CD4-positive, alpha-beta T cell treated with Interleukin-21 for 1 hour (primary cell): Measurements from ENCODE around the gene BRI3.

Source experiments
- DNase-seq: peaks from one replicate; pipeline ENCODE4 v3.0.0-alpha.2; 2020

BRI3 gene

GRCh38 chr7:98288064-98288823, 6.8 kb downstream of the BRI3 start:
- DNase-seq = no peak

GRCh38 chr7:98289333-98289875, 7.9 kb downstream of the BRI3 start:
- no peak for DNase-seq

GRCh38 chr7:98291717-98292116, 10.2 kb downstream of the BRI3 start:
- DNase-seq = no peak

GRCh38 chr7:98293265-98293664, 11.8 kb downstream of the BRI3 start:
- no peak for DNase-seq

- no peak for DNase-seq
Measured at GRCh38 chr7:98293746-98294145, 12.3 kb downstream of the BRI3 start.

GRCh38 chr7:98294326-98294725, 12.8 kb downstream of the BRI3 start:
- DNase-seq = no peak

- peak; percentile 15 for DNase-seq
Measured at GRCh38 chr7:98294798-98295382, 13.4 kb downstream of the BRI3 start.

- DNase-seq = no peak
Measured at GRCh38 chr7:98295467-98296192, 14.1 kb downstream of the BRI3 start.

GRCh38 chr7:98296833-98297232, 15.3 kb downstream of the BRI3 start:
- DNase-seq = no peak

- DNase-seq = no peak
Measured at GRCh38 chr7:98297626-98298286, 16.3 kb downstream of the BRI3 start.

GRCh38 chr7:98300595-98301372, 19.3 kb downstream of the BRI3 start:
- no peak for DNase-seq

- no peak for DNase-seq
Measured at GRCh38 chr7:98301693-98302470, 20.4 kb downstream of the BRI3 start.

- DNase-seq = no peak
Measured at GRCh38 chr7:98303176-98303865, 21.8 kb downstream of the BRI3 start.

GRCh38 chr7:98303906-98304305, 22.4 kb downstream of the BRI3 start:
- DNase-seq = no peak

GRCh38 chr7:98305951-98306535, 24.6 kb downstream of the BRI3 start:
- DNase-seq = no peak

GRCh38 chr7:98307971-98308466, 26.5 kb downstream of the BRI3 start:
- DNase-seq = no peak

GRCh38 chr7:98309566-98309965, 28.1 kb downstream of the BRI3 start:
- no peak for DNase-seq

GRCh38 chr7:98312201-98312600, 30.7 kb downstream of the BRI3 start:
- no peak for DNase-seq

GRCh38 chr7:98314469-98314868, 33.0 kb downstream of the BRI3 start:
- no peak for DNase-seq

GRCh38 chr7:98315318-98315993, 34.0 kb downstream of the BRI3 start:
- DNase-seq = no peak
